ENCODE data around the gene ZNF213.

ZNF213 gene

GRCh38 chr16:3142327-3142726 lies 7.5 kb downstream of the ZNF213 start:
- no peak for DNase-seq (ENCODE audit: low read depth)
- TF ChIP-seq, protein P1, sequence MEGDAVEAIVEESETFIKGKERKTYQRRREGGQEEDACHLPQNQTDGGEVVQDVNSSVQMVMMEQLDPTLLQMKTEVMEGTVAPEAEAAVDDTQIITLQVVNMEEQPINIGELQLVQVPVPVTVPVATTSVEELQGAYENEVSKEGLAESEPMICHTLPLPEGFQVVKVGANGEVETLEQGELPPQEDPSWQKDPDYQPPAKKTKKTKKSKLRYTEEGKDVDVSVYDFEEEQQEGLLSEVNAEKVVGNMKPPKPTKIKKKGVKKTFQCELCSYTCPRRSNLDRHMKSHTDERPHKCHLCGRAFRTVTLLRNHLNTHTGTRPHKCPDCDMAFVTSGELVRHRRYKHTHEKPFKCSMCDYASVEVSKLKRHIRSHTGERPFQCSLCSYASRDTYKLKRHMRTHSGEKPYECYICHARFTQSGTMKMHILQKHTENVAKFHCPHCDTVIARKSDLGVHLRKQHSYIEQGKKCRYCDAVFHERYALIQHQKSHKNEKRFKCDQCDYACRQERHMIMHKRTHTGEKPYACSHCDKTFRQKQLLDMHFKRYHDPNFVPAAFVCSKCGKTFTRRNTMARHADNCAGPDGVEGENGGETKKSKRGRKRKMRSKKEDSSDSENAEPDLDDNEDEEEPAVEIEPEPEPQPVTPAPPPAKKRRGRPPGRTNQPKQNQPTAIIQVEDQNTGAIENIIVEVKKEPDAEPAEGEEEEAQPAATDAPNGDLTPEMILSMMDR (conservative IDR thresholded peaks at IDR 0.05; ENCODE audit: low read length): no peak
- no peak overlapping the region for H3K4me3 ChIP-seq (ENCODE audit: low read length)

GRCh38 chr16:3142770-3143169 lies 7.9 kb downstream of the ZNF213 start:
- no peak for DNase-seq (ENCODE audit: low read depth)
- H3K4me3 ChIP-seq (ENCODE audit: low read length): no peak overlapping the region
- TF ChIP-seq, protein P1 (conservative IDR thresholded peaks at IDR 0.05; ENCODE audit: low read length): no peak

DNA sequence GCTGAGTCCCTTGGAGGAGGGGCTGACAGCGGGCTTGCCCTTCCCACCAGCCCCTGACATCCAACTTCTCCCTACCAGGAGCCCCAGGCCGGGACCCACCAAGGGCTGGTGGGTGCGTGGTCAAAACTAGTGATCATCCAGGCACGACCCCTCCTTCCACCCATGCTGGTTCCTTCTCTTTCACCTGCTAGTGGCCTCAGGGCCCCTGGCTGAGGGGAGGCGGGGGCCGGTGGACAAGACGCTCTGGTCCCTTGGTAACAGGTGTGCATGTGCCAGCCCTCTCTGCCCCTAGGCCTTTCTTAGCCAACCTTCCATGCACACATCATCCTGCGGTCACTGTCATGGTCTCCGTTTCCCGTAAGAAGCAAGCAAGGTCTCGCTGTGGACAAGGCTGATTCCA lies 8.4 kb downstream of the ZNF213 start:
- DNase-seq (ENCODE audit: low read depth): no peak
- TF ChIP-seq, protein P1 (conservative IDR thresholded peaks at IDR 0.05; ENCODE audit: low read length): no peak
- no peak overlapping the region for H3K4me3 ChIP-seq (ENCODE audit: low read length)

DNA sequence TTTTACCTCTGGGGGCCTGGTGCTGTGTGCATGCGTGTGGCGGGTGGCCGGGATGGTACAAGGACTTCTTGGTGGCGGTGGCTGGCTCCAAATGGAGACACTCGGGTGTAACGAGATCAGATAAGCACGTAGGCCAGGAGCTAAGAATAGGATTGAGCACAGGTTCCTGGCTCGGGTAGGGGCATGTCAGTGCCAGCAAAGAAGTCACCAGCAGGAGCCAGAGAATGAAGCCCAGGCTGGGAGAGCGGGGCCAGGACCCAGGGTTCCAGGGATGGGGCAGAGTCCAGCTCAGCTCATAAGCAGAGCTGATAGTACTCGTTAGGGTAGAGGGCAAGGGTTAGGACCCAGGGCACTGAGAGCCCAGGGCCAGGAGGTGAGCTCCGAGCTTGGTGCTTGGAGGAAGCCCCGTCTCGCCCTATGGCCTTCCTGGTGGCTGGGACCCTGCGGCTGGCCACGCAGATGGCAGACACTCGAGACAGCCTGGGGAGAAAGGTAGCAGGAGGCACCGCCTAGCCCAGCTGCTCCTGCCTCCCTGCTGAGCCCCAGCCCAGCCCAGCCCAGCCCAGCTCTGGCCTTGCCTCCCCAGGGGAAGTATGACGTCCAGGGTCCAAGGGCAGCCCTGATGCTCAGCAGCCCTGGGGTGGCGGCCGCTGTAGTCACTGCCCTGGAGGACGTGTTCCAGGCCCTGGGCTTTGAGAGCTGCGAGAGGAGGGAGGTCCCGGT lies 8.9 kb downstream of the ZNF213 start:
- TF ChIP-seq, protein P1 (conservative IDR thresholded peaks at IDR 0.05; ENCODE audit: low read length): no peak
- no peak for DNase-seq (ENCODE audit: low read depth)
- no peak overlapping the region for H3K4me3 ChIP-seq (ENCODE audit: low read length)

- no peak for DNase-seq (ENCODE audit: low read depth)
- TF ChIP-seq, protein P1 (conservative IDR thresholded peaks at IDR 0.05; ENCODE audit: low read length): no peak
- no peak overlapping the region for H3K4me3 ChIP-seq (ENCODE audit: low read length)
Measured at GRCh38 chr16:3144321-3144983, 9.6 kb downstream of the ZNF213 start.

GRCh38 chr16:3145151-3145550 lies 10.3 kb downstream of the ZNF213 start:
- TF ChIP-seq, protein P1 (conservative IDR thresholded peaks at IDR 0.05; ENCODE audit: low read length): no peak
- DNase-seq (ENCODE audit: low read depth): no peak
- no peak overlapping the region for H3K4me3 ChIP-seq (ENCODE audit: low read length)

- no peak for DNase-seq (ENCODE audit: low read depth)
Measured at GRCh38 chr16:3145660-3146059, 10.8 kb downstream of the ZNF213 start.

More at GRCh38 chr16:3145660-3146059, 10.8 kb downstream of the ZNF213 start:
- H3K4me3 ChIP-seq (ENCODE audit: low read length): no peak overlapping the region
- TF ChIP-seq, protein P1 (conservative IDR thresholded peaks at IDR 0.05; ENCODE audit: low read length): no peak
